Effector memory CD8-positive, alpha-beta T cell (primary cell): ENCODE measurements around the gene SMIM11.

Source experiments
- ATAC-seq: fragments of 150-1000 bp; cut with Tn5 transposase; replicated peaks from 2 replicates; pipeline ENCODE4 v1.10.0; 2021; ENCODE audit warnings: mild to moderate bottlenecking, moderate library complexity
- DNase-seq, 3 experiments: peaks; one replicate each; pipeline ENCODE4 v3.0.0; 2021
- H3K27ac Mint-ChIP-seq, 2 donors: one replicate each; pipeline ENCODE4 v1.8.0; 2022; ENCODE audit warnings: mild to moderate bottlenecking in 2 of 2, mixed read lengths in 2 of 2, moderate library complexity in 2 of 2
- H3K27me3 Mint-ChIP-seq, 2 donors: one replicate each; pipeline ENCODE4 v1.8.0; 2022; ENCODE audit warnings: mixed read lengths in 2 of 2
- H3K36me3 Mint-ChIP-seq: one replicate; pipeline ENCODE4 v1.8.0; 2022; ENCODE audit warnings: mild to moderate bottlenecking, moderate library complexity, mixed read lengths; ENCODE audit not compliant: insufficient read depth
- H3K4me1 Mint-ChIP-seq, 2 donors: one replicate each; pipeline ENCODE4 v1.8.0; 2022; ENCODE audit warnings: low read depth in 2 of 2, mixed read lengths in 2 of 2
- H3K4me3 Mint-ChIP-seq, 2 donors: one replicate each; pipeline ENCODE4 v1.8.0; 2022; ENCODE audit warnings: mild to moderate bottlenecking in 2 of 2, mixed read lengths in 2 of 2, moderate library complexity in 2 of 2
- H3K9me3 Mint-ChIP-seq, 2 donors: one replicate each; pipeline ENCODE4 v1.8.0; 2022; ENCODE audit warnings: mixed read lengths in 2 of 2

SMIM11 gene

GRCh38 chr21:34343838-34344381 is 31.4 kb upstream of the SMIM11 start:
- peaks cover 5 to 9% of the 10 kb centered on the region in 2 donors for H3K4me1 Mint-ChIP-seq
- DNase-seq (no peak), ATAC-seq (no peak)
- no peaks in the 10 kb centered on the region for H3K9me3 Mint-ChIP-seq
- peaks cover 4% of the 10 kb centered on the region for H3K36me3 Mint-ChIP-seq
- no peak overlapping the region for H3K27ac Mint-ChIP-seq
- H3K4me3 Mint-ChIP-seq: no peak overlapping the region
- H3K27me3 Mint-ChIP-seq: peaks cover 0 to 8% of the 10 kb centered on the region in 2 donors

GRCh38 chr21:34344584-34344983 is 30.7 kb upstream of the SMIM11 start:
- Mint-ChIP-seq H3K4me3 (no peak overlapping the region), H3K27me3 (peaks cover 0 to 2% of the 10 kb centered on the region in 2 donors), H3K27ac (no peak overlapping the region), H3K36me3 (peaks cover 4% of the 10 kb centered on the region), H3K4me1 (peaks cover 5 to 9% of the 10 kb centered on the region in 2 donors), H3K9me3 (no peaks in the 10 kb centered on the region)
- no peak for ATAC-seq
- no peak for DNase-seq

GRCh38 chr21:34345091-34345871 is 30.0 kb upstream of the SMIM11 start:
- no peaks in the 10 kb centered on the region for H3K27me3 Mint-ChIP-seq
- H3K36me3 Mint-ChIP-seq: peaks cover 4% of the 10 kb centered on the region
- ATAC-seq (no peak), DNase-seq (no peak)
- H3K4me3 Mint-ChIP-seq: no peak overlapping the region
- no peaks in the 10 kb centered on the region for H3K9me3 Mint-ChIP-seq
- no peak overlapping the region for H3K27ac Mint-ChIP-seq
- H3K4me1 Mint-ChIP-seq: peaks cover 5 to 9% of the 10 kb centered on the region in 2 donors

GRCh38 chr21:34345892-34346291 is 29.4 kb upstream of the SMIM11 start:
- Mint-ChIP-seq H3K4me1 (peaks cover 3 to 4% of the 10 kb centered on the region in 2 donors), H3K36me3 (peaks cover 4% of the 10 kb centered on the region)

GRCh38 chr21:34348890-34349519 is 26.3 kb upstream of the SMIM11 start:
- no peak for ATAC-seq
- Mint-ChIP-seq H3K9me3 (no peaks in the 10 kb centered on the region), H3K36me3 (peaks cover 4% of the 10 kb centered on the region), H3K27ac (no peak overlapping the region), H3K4me1 (peaks cover 3 to 4% of the 10 kb centered on the region in 2 donors), H3K27me3 (peaks cover 4% of the 10 kb centered on the region in 2 donors), H3K4me3 (no peak overlapping the region)
- no peak for DNase-seq

More at GRCh38 chr21:34345892-34346291, 29.4 kb upstream of the SMIM11 start:
- no peak overlapping the region for H3K4me3 Mint-ChIP-seq
- H3K27ac Mint-ChIP-seq: peak overlapping the region in 1 of 2 donors; percentile 35
- H3K27me3 Mint-ChIP-seq: no peaks in the 10 kb centered on the region
- no peak for ATAC-seq
- H3K9me3 Mint-ChIP-seq: no peaks in the 10 kb centered on the region
- DNase-seq: no peak

- peak; percentile 57 for ATAC-seq
- H3K9me3 Mint-ChIP-seq: no peaks in the 10 kb centered on the region
- no peak overlapping the region for H3K27ac Mint-ChIP-seq
- no peak overlapping the region for H3K4me3 Mint-ChIP-seq
- H3K36me3 Mint-ChIP-seq: no peaks in the 10 kb centered on the region
- H3K4me1 Mint-ChIP-seq: peaks cover 3 to 4% of the 10 kb centered on the region in 2 donors
- no peak for DNase-seq
- H3K27me3 Mint-ChIP-seq: peaks cover 27 to 32% of the 10 kb centered on the region in 2 donors
Measured at GRCh38 chr21:34351786-34352241, 23.5 kb upstream of the SMIM11 start.

GRCh38 chr21:34352556-34352955 is 22.8 kb upstream of the SMIM11 start:
- no peak for ATAC-seq

GRCh38 chr21:34353182-34353581 is 22.1 kb upstream of the SMIM11 start:
- Mint-ChIP-seq H3K4me3 (no peak overlapping the region), H3K27me3 (peaks cover 29 to 43% of the 10 kb centered on the region in 2 donors), H3K9me3 (no peaks in the 10 kb centered on the region), H3K36me3 (no peaks in the 10 kb centered on the region), H3K4me1 (no peaks in the 10 kb centered on the region), H3K27ac (no peak overlapping the region)
- DNase-seq (no peak), ATAC-seq (no peak)

More at GRCh38 chr21:34352556-34352955, 22.8 kb upstream of the SMIM11 start:
- H3K36me3 Mint-ChIP-seq: no peaks in the 10 kb centered on the region
- no peak overlapping the region for H3K27ac Mint-ChIP-seq
- H3K9me3 Mint-ChIP-seq: no peaks in the 10 kb centered on the region
- DNase-seq: no peak
- peaks cover 29 to 39% of the 10 kb centered on the region in 2 donors for H3K27me3 Mint-ChIP-seq
- H3K4me1 Mint-ChIP-seq: peaks cover 3 to 4% of the 10 kb centered on the region in 2 donors
- H3K4me3 Mint-ChIP-seq: no peak overlapping the region

GRCh38 chr21:34354836-34355235 is 20.5 kb upstream of the SMIM11 start:
- Mint-ChIP-seq H3K27me3 (peaks cover 39 to 58% of the 10 kb centered on the region in 2 donors), H3K9me3 (no peaks in the 10 kb centered on the region), H3K4me3 (no peak overlapping the region), H3K36me3 (no peaks in the 10 kb centered on the region), H3K27ac (no peak overlapping the region), H3K4me1 (no peaks in the 10 kb centered on the region)
- ATAC-seq (no peak), DNase-seq (no peak)

- ATAC-seq (no peak), DNase-seq (no peak)
- no peaks in the 10 kb centered on the region for H3K4me1 Mint-ChIP-seq
- no peak overlapping the region for H3K27ac Mint-ChIP-seq
- no peaks in the 10 kb centered on the region for H3K9me3 Mint-ChIP-seq
- no peaks in the 10 kb centered on the region for H3K36me3 Mint-ChIP-seq
- peaks cover 43 to 62% of the 10 kb centered on the region in 2 donors for H3K27me3 Mint-ChIP-seq
- H3K4me3 Mint-ChIP-seq: no peak overlapping the region
Measured at GRCh38 chr21:34355570-34355969, 19.7 kb upstream of the SMIM11 start.

GRCh38 chr21:34357889-34358288 is 17.4 kb upstream of the SMIM11 start:
- DNase-seq (no peak), ATAC-seq (no peak)
- peaks cover 43 to 72% of the 10 kb centered on the region in 2 donors for H3K27me3 Mint-ChIP-seq
- H3K27ac Mint-ChIP-seq: no peak overlapping the region
- no peaks in the 10 kb centered on the region for H3K36me3 Mint-ChIP-seq
- no peaks in the 10 kb centered on the region for H3K9me3 Mint-ChIP-seq
- H3K4me1 Mint-ChIP-seq: peaks cover 3 to 4% of the 10 kb centered on the region in 2 donors
- H3K4me3 Mint-ChIP-seq: no peak overlapping the region

- peaks cover 40 to 70% of the 10 kb centered on the region in 2 donors for H3K27me3 Mint-ChIP-seq
- no peak for ATAC-seq
- no peaks in the 10 kb centered on the region for H3K36me3 Mint-ChIP-seq
- no peak overlapping the region for H3K4me3 Mint-ChIP-seq
- H3K9me3 Mint-ChIP-seq: no peaks in the 10 kb centered on the region
- no peak for DNase-seq
- peaks cover 3 to 4% of the 10 kb centered on the region in 2 donors for H3K4me1 Mint-ChIP-seq
- no peak overlapping the region for H3K27ac Mint-ChIP-seq
Measured at GRCh38 chr21:34358866-34359265, 16.4 kb upstream of the SMIM11 start.

- Mint-ChIP-seq H3K4me1 (peaks cover 3 to 4% of the 10 kb centered on the region in 2 donors), H3K36me3 (no peaks in the 10 kb centered on the region), H3K27me3 (peaks cover 28 to 52% of the 10 kb centered on the region in 2 donors), H3K27ac (no peak overlapping the region), H3K4me3 (no peak overlapping the region), H3K9me3 (no peaks in the 10 kb centered on the region)
- DNase-seq: no peak
- no peak for ATAC-seq
Measured at GRCh38 chr21:34360488-34361241, 14.6 kb upstream of the SMIM11 start.
